A549 treated with Mapracorat at 1 μM for 4 hours (cell line): ENCODE results near the gene UQCC5. TPM values are rescaled to one million over a fixed set of nuclear protein-coding genes. Genes with fewer than 3 reads are reported as not detected.

ENCODE experiments used
- total RNA-seq: library from RNA; stranded (reverse); fragments of 200-300 nt; extraction: Qiagen RNA extraction; gene quantifications from 5 replicates; pipeline ENCODE4 v1.2.3, GENCODE V29; 2022

Gene UQCC5, protein sequence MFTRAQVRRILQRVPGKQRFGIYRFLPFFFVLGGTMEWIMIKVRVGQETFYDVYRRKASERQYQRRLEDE
- total RNA-seq = 58.0 to 69.5 TPM (median 61.0 TPM) in 5 replicates

DNA sequence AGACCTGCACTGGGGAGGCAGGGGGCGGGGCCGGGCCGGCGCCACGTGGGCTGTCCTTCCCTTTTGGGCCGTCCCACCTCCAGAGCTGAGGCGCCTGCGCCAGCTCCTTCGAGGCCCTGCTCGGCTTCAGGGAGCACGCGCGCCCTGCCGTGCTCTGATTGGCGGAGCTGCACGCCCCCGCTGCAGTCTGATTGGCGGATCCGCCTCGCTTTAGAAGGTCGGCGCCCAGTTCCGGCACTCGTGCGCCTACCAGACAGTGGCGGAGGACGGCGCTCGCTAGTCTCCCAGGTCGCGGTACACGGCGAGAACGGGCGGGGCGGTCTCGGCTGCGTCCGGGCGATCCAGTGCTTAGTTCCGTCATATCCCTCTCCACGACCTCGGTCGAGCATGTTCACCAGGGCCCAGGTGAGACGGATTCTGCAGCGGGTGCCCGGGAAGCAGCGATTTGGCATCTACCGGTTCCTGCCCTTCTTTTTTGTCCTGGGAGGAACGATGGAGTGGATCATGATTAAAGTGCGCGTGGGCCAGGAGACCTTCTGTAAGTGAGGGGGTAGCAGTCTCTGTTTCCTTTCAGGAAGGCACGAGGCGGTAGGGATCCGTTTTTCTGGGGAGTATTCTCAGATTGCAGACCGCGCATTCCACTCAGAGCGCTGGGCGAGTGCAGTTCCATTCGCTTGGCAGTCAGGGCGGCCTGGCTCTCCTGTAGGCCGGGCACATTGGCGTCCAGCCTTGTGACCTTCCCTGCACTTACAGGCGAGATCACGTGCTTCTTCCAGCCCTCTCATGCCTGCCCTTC lies at the start of gene UQCC5:
Gene UQCC5 (plus strand): TSS at position 237 of the 796 bp plus-strand sequence. CDS start 151 bp downstream, at position 388.

DNA sequence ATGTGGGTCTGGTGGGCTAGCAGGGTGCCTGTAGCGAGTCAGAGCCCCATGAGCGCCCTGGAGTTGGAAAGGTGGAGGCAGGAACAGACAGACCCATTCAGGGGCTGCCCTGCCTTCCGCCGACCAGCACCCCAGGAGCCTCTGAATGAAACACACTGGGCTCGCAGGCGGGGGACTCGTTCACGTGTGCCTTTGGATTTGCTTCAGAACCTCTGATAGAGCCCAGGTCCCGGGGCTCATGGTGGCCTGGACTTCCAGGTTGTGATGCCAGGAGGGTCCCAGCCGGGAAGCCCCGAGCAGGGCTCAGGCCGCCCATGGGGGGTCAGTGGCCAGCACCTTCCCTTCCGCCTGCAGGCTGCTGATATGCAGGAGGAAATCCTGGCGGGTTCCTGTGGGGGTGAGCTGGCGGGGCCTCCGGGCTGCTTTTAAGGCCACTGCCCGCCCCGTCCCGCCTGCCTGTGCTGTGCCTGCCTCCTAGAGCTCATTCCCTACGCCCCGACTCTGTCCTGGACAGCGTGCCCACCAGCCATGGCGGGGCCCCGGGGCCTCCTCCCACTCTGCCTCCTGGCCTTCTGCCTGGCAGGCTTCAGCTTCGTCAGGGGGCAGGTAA lies 41.4 kb upstream of the UQCC5 start, which contains the start of gene STAB1:
Gene STAB1 (plus strand): TSS at position 453 of the 610 bp plus-strand sequence. CDS start 76 bp downstream, at position 529.

DNA sequence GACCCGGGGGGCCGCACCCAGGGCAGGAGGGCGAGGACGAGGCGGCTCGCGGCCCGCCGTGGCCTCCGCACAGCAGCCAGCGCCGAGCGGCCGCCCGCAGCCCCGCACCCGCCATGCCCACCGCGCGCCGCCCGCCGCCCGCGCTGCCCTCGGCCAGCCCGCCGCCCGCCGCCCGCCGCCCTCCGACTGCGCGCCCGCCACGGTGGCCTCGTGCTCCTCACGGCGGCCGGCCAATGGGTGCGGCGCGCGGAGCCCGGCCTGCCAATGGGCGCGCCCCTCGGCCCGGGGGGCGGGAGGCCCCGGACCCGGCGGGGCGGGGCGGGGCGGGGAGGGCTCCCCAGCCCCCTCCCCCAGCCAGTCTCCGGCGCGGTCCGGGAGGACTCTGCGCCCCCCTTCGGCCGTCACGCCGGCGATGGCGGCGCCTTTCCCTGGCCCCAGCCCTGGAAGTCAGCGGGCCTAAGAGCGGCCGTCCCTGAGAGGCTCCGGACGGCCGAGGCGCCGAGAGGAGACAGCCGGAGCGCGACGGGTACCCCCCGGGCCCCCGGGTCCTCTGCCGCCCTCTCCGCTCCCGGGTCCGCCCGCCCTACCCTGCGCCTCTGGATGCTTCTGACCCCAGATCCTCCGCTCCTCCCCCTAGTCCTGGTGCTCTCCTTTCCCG lies 2.7 kb upstream of the UQCC5 start, which contains the start of gene NT5DC2:
Gene NT5DC2 (minus strand): TSS at position 235 of the 658 bp plus-strand sequence. CDS start 120 bp downstream, at position 115.

Other genes with a start within 250 kb of the UQCC5 start
- 2.9 to 4.9 TPM (median 4.6 TPM) in 5 replicates for gene GLYCTK, start 248.8 kb upstream of the UQCC5 start, total RNA-seq
- gene DNAH1, start 220.3 kb upstream of the UQCC5 start, total RNA-seq = 0.66 to 0.92 TPM (median 0.81 TPM) in 5 replicates
- 28.5 to 40.9 TPM (median 38.8 TPM) in 5 replicates for gene BAP1, start 126.6 kb upstream of the UQCC5 start, total RNA-seq
- gene PHF7, start 125.9 kb upstream of the UQCC5 start, total RNA-seq = 2.9 to 4.5 TPM (median 3.4 TPM) in 5 replicates
- 0.04 to 0.12 TPM (median 0.06 TPM) in 5 replicates for gene SEMA3G, start 91.5 kb upstream of the UQCC5 start, total RNA-seq
- gene TNNC1, start 82.6 kb upstream of the UQCC5 start, total RNA-seq = 0.99 to 1.5 TPM (median 1.4 TPM) in 5 replicates
- gene NISCH, start 81.0 kb upstream of the UQCC5 start, total RNA-seq = 10.0 to 15.4 TPM (median 15.0 TPM) in 5 replicates
- 0.05 to 0.16 TPM (median 0.08 TPM) in 3 of 5 replicates, not detected in the others for gene STAB1, start 41.3 kb upstream of the UQCC5 start, total RNA-seq
- 81.1 to 105 TPM (median 99.5 TPM) in 5 replicates for gene NT5DC2, start 2.7 kb upstream of the UQCC5 start, total RNA-seq
- 10.6 to 15.6 TPM (median 15.1 TPM) in 5 replicates for gene PBRM1, start 149.3 kb downstream of the UQCC5 start, total RNA-seq
- gene GNL3, start 149.4 kb downstream of the UQCC5 start, total RNA-seq = 89.6 to 138 TPM (median 91.0 TPM) in 5 replicates
- gene GLT8D1, start 169.2 kb downstream of the UQCC5 start, total RNA-seq = 35.0 to 38.9 TPM (median 38.4 TPM) in 5 replicates
- 152 to 169 TPM (median 162 TPM) in 5 replicates for gene SPCS1, start 169.5 kb downstream of the UQCC5 start, total RNA-seq
- 10.0 to 15.8 TPM (median 13.6 TPM) in 5 replicates for gene NEK4, start 234.3 kb downstream of the UQCC5 start, total RNA-seq
- gene ITIH1, start 241.0 kb downstream of the UQCC5 start, total RNA-seq = not detected in 5 replicates